ENCODE data around the gene CENPO. TPM values are rescaled to one million over a fixed set of nuclear protein-coding genes. Genes with fewer than 3 reads are reported as not detected.
"Not testable (repeated sequence)": the region's sequence is repeated elsewhere in the genome, so short reads cannot be mapped to it uniquely, and the experiment has no call there.

CENPO gene
- polyA plus RNA-seq, 2 of the 4 experiments (the other 2 are of a cell fraction) = 49.6 to 62.0 TPM

- WGBS (ENCODE audit: missing lambda C conversion rate) = 93% methylated on average over 2 of the region's 2 CpGs
- FAIRE-seq = no peak
- ATAC-seq = no peak
- Histone ChIP-seq H3K4me2 (no peak overlapping the region), H3K9me3 (peaks cover 2% of the 10 kb centered on the region; the same call in 1 of the 3 replicates), H3K4me3 (no peak overlapping the region), H3K27ac (no peak overlapping the region), H3K4me1 (peaks cover 14% of the 10 kb centered on the region)
- TF ChIP-seq ELK1 (IDR thresholded peaks at IDR 0.05; ENCODE audit: low read depth, low read length) = no peak
- TF ChIP-seq ATOH8 (CRISPR knock-in tag; IDR thresholded peaks at IDR 0.05; ENCODE audit: low read depth) = no peak
- no peak for TF ChIP-seq CBX8 (IDR thresholded peaks at IDR 0.05)
- no peak for TF ChIP-seq RARB (CRISPR knock-in tag; IDR thresholded peaks at IDR 0.05)
- no peak for TF ChIP-seq HOXB5 (CRISPR knock-in tag; IDR thresholded peaks at IDR 0.05)
- no peak for TF ChIP-seq SREBF2 (IDR thresholded peaks at IDR 0.05)
- no peak for TF ChIP-seq EHF (CRISPR knock-in tag; IDR thresholded peaks at IDR 0.05)
- TF ChIP-seq ESRRA (IDR thresholded peaks at IDR 0.05; ENCODE audit: borderline replicate concordance, low read length) = no peak
- no peak for TF ChIP-seq FOXS1 (CRISPR knock-in tag; IDR thresholded peaks at IDR 0.05)
- no peak for TF ChIP-seq SMC3 (IDR thresholded peaks at IDR 0.05)
- TF ChIP-seq FOSB (CRISPR knock-in tag; IDR thresholded peaks at IDR 0.05) = no peak
- TF ChIP-seq PHF8 (IDR thresholded peaks at IDR 0.05; ENCODE audit: borderline replicate concordance, low read depth) = no peak
- no peak for TF ChIP-seq CHD4 (IDR thresholded peaks at IDR 0.05; ENCODE audit: borderline replicate concordance)
- TF ChIP-seq TFCP2L1 (CRISPR knock-in tag; IDR thresholded peaks at IDR 0.05) = no peak
- TF ChIP-seq ZSCAN20 (CRISPR knock-in tag; IDR thresholded peaks at IDR 0.05) = no peak
- no peak for TF ChIP-seq CHD2 (IDR thresholded peaks at IDR 0.05; ENCODE audit: low read length, partially characterized antibody)
- TF ChIP-seq BCL3 (IDR thresholded peaks at IDR 0.05) = no peak
- no peak for TF ChIP-seq CBX2 (IDR thresholded peaks at IDR 0.05; ENCODE audit: borderline replicate concordance, low read depth)
- no peak for TF ChIP-seq RFX5 (IDR thresholded peaks at IDR 0.05)
- no peak for TF ChIP-seq NR3C1 (IDR thresholded peaks at IDR 0.05)
- no peak for DNase-seq (ENCODE audit: low read depth in 1 of 2, low spot score in 1 of 2)
- CTCF ChIA-PET = interaction anchor here (0.7 to 2.4 kb wide), 7 partner anchors 20 to 388 kb away, joined by 3 to 10 read pairs (median 4); partner anchors contain the start of gene NCOA1
- POLR2A ChIA-PET = no interaction called here
Measured at GRCh38 chr2:24797644-24798043, 4.4 kb downstream of the CENPO start.

GRCh38 chr2:24800487-24800886 lies 7.3 kb downstream of the CENPO start:
- CTCF ChIA-PET; DNase-seq (ENCODE audit: low read depth in 1 of 2, low spot score in 1 of 2); FAIRE-seq; POLR2A ChIA-PET; ATAC-seq; H3K4me3 ChIP-seq; H3K4me2 ChIP-seq; H3K9me3 ChIP-seq; H3K4me1 ChIP-seq; H3K27ac ChIP-seq: not testable (repeated sequence)
- 94% methylated on average over 5 of the region's 5 CpGs for WGBS (ENCODE audit: missing lambda C conversion rate)

GRCh38 chr2:24805811-24806660 lies 12.8 kb downstream of the CENPO start:
- peak overlapping the region; percentile 70 for H3K4me2 ChIP-seq
- peaks cover 49% of the 10 kb centered on the region for H3K4me1 ChIP-seq
- not testable (repeated sequence) for H3K9me3 ChIP-seq, FAIRE-seq
- ChIA-PET POLR2A (interaction anchor here (0.5 to 2.6 kb wide), 2 partner anchors 13 to 316 kb away, joined by 3 to 17 read pairs; partner anchors contain the start of genes CENPO and PTRHD1), CTCF (interaction anchor here (0.9 to 2.0 kb wide), 6 partner anchors 13 to 399 kb away, joined by 3 to 17 read pairs (median 4); partner anchors contain the start of genes CENPO and PTRHD1)
- DNase-seq (ENCODE audit: low read depth in 1 of 2, low spot score in 1 of 2) (peak in 1 of 2 experiments; percentile 81), ATAC-seq (peak; percentile 92 to 94)
- peak overlapping the region; percentile 48 for H3K4me3 ChIP-seq
- WGBS (ENCODE audit: missing lambda C conversion rate) = 35% methylated on average over 23 of the region's 25 CpGs
- TF ChIP-seq JUN (IDR thresholded peaks at IDR 0.05) = peak; percentile 34 to 42; a peak in 1 of 5 replicates
- peak; percentile 94 for TF ChIP-seq NFE2L2 (conservative IDR thresholded peaks at IDR 0.05; ENCODE audit: low read length)
- TF ChIP-seq POLR2A (IDR thresholded peaks at IDR 0.05; ENCODE audit: low read length) = peak; percentile 31; the same call in 1 of the 2 replicates
- peak; percentile 46; the same call in 1 of the 2 replicates for TF ChIP-seq MAX (IDR thresholded peaks at IDR 0.05)
- TF ChIP-seq MAFK (IDR thresholded peaks at IDR 0.05; ENCODE audit: partially characterized antibody) = peak; percentile 99
- peak; percentile 67; the same call in 1 of the 2 replicates for TF ChIP-seq TFCP2L1 (CRISPR knock-in tag; IDR thresholded peaks at IDR 0.05)
- peak overlapping the region; percentile 76 to 86 for H3K27ac ChIP-seq
